ENCODE measurements around the gene STAB2. TPM values are rescaled to one million over a fixed set of nuclear protein-coding genes. Genes with fewer than 3 reads are reported as not detected.

STAB2 gene
- total and polyA plus RNA-seq, 2 of the 4 experiments (the other 2 are of a cell fraction) = not detected

GRCh38 chr12:103772367-103773108, 185.5 kb downstream of the STAB2 start:
- H3K36me3 ChIP-seq (ENCODE audit: control insufficient read depth, insufficient read depth, low read length) = peaks cover 7% of the 10 kb centered on the region
- ChIA-PET POLR2A (ENCODE audit: unreplicated experiment) (no interaction called here), CTCF (interaction anchor here (1.0 to 2.7 kb wide), 4 partner anchors 20 to 98 kb away, joined by 3 to 24 read pairs (median 3); no protein-coding TSS in a partner anchor)
- H2BK20ac ChIP-seq (ENCODE audit: low read depth, low read length) = no peak overlapping the region
- no peak overlapping the region for H3K4ac ChIP-seq (ENCODE audit: low read depth, low read length)
- H4K20me1 ChIP-seq (ENCODE audit: insufficient read depth, low read length) = no peaks in the 10 kb centered on the region
- 74% methylated on average over 4 of the region's 7 CpGs; no CpG with 5 or more reads in 1 of the 2 experiments for WGBS, 2 experiments (ENCODE audit: extremely low coverage in 2 of 2, insufficient read length in 1 of 2)
- H4K8ac ChIP-seq (ENCODE audit: low read depth in 2 of 2, low read length in 2 of 2) = no peak overlapping the region
- no peak overlapping the region for H2AFZ ChIP-seq (replicated peaks; ENCODE audit: low read length, poor library complexity)
- H3K56ac ChIP-seq (ENCODE audit: extremely low read depth, insufficient read depth, low read length) = no peak overlapping the region
- H3K9me1 ChIP-seq (ENCODE audit: insufficient read depth, low read length) = peaks cover 7% of the 10 kb centered on the region; the same call in 1 of the 2 replicates
- no peak overlapping the region for H3K18ac ChIP-seq (ENCODE audit: low read depth, low read length)
- ATAC-seq (ENCODE audit: low read depth) = peak; percentile 18; the same call in 1 of the 2 replicates
- no peak overlapping the region for H3K9ac ChIP-seq (ENCODE audit: low read depth, low read length)
- no peaks in the 10 kb centered on the region; the same call in 1 of the 2 replicates for H3K4me1 ChIP-seq (ENCODE audit: control insufficient read depth, insufficient read depth, low read length)
- no peak overlapping the region for H2BK5ac ChIP-seq (ENCODE audit: low read depth, low read length, poor library complexity, severe bottlenecking)
- no peak for DNase-seq
- peak overlapping the region; percentile 35 for H2AK9ac ChIP-seq (replicated peaks; ENCODE audit: low read depth, low read length, poor library complexity)
- no peak overlapping the region for H2BK120ac ChIP-seq (ENCODE audit: low read depth, low read length)
- TF ChIP-seq POLR2A (IDR thresholded peaks at IDR 0.05; ENCODE audit: low read depth, low read length) (no peak), FOS (IDR thresholded peaks at IDR 0.05; ENCODE audit: low read depth, low read length) (no peak), MAZ (IDR thresholded peaks at IDR 0.05; ENCODE audit: borderline replicate concordance, low read depth, low read length) (no peak), BHLHE40 (IDR thresholded peaks at IDR 0.05; ENCODE audit: low read depth, low read length) (no peak), MAFK (IDR thresholded peaks at IDR 0.05; ENCODE audit: low read depth, low read length) (no peak), RCOR1 (IDR thresholded peaks at IDR 0.05; ENCODE audit: insufficient replicate concordance, low read length) (no peak), USF2 (IDR thresholded peaks at IDR 0.05; ENCODE audit: low read depth, low read length) (no peak), CEBPB (IDR thresholded peaks at IDR 0.05; ENCODE audit: low read depth, low read length) (no peak), CHD1 (IDR thresholded peaks at IDR 0.05; ENCODE audit: low read depth, low read length) (no peak), RFX5 (IDR thresholded peaks at IDR 0.05; ENCODE audit: low read depth, low read length) (no peak), MXI1 (IDR thresholded peaks at IDR 0.05; ENCODE audit: borderline replicate concordance, low read depth, low read length) (no peak), RAD21 (IDR thresholded peaks at IDR 0.05; ENCODE audit: low read length) (no peak), ELK1 (IDR thresholded peaks at IDR 0.05; ENCODE audit: borderline replicate concordance, low read depth, low read length) (no peak)
- dilution Hi-C loops (cut with HindIII; ENCODE audit: low sequenced_read_pairs, unreplicated experiment) = no loop called here
- H3K23ac ChIP-seq (ENCODE audit: low read depth, low read length) = no peak overlapping the region
- no peak overlapping the region for H3K27ac ChIP-seq (ENCODE audit: insufficient read depth, low read length)
- no peak overlapping the region for H3K14ac ChIP-seq (replicated peaks; ENCODE audit: low read depth, low read length)
- H2BK15ac ChIP-seq (ENCODE audit: low read depth, low read length) = no peak overlapping the region
- no peak overlapping the region for H2AK5ac ChIP-seq (ENCODE audit: low read depth, low read length)
- no peaks in the 10 kb centered on the region for H3K9me3 ChIP-seq (ENCODE audit: control insufficient read depth, insufficient read depth, low read length)
- H3K27me3 ChIP-seq (ENCODE audit: control insufficient read depth, insufficient read depth, low read length) = no peaks in the 10 kb centered on the region
- no peak overlapping the region for H4K5ac ChIP-seq (ENCODE audit: low read depth, low read length)
- H3K79me1 ChIP-seq (ENCODE audit: low read depth in 1 of 2, low read length in 2 of 2) = peaks cover 0 to 5% of the 10 kb centered on the region in 2 experiments; a peak in 2 of 4 replicates
- no peak overlapping the region for H4K91ac ChIP-seq (ENCODE audit: insufficient read depth, low read depth, low read length)
- intact Hi-C loops (cut with micrococcal nuclease) = no loop called here
- in situ Hi-C loops (cut with MboI; ENCODE audit: low sequenced_read_pairs) = loop anchor here (5.0 to 10.0 kb wide), 2 partner anchors 95 to 162 kb away; partner anchors contain the start of gene HSP90B1
- BruUV-seq (replicated peaks) = no TSS peak
- no peak overlapping the region for H3K4me3 ChIP-seq (ENCODE audit: insufficient read depth, low read depth, low read length)
- H3K4me2 ChIP-seq (ENCODE audit: low read depth, low read length) = no peak overlapping the region
